ENCODE data around the gene NLN.

DNA sequence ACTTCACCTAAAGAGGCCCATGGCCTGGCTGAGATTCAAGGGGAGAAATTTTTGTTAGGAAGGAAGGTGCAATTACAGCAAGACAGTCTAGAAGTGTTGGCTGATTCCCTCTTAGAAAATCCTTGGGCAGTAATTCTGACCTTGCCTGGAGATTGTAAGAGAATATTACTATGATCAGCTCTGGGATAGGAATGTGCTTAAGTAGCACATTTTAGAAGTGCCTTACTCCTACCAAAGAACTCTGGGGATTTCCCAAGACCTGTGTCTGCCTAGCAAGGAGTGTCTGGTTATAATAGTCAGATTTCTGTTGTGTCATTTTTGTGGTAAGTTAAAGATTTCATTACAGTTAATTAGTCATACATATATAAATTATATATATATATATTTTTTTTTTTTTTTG is 52.3 kb downstream of the NLN start:
- no peak for TF ChIP-seq POLR2AphosphoS5 (IDR thresholded peaks at IDR 0.05; ENCODE audit: low read depth, low read length)
- TF ChIP-seq TAF1 (IDR thresholded peaks at IDR 0.05; ENCODE audit: borderline replicate concordance, low read depth, low read length), result no peak
- TF ChIP-seq POLR2A (IDR thresholded peaks at IDR 0.05; ENCODE audit: low read depth, low read length), result no peak

Measured in GM12892 (cell line).